H9 (cell line): ENCODE measurements around the gene CDC42EP4. TPM values are rescaled to one million over a fixed set of nuclear protein-coding genes. Genes with fewer than 3 reads are reported as not detected.

Experiments
- DNase-seq: peaks from one replicate; pipeline ENCODE4 v3.0.0-alpha.2; 2017
- H2AFZ ChIP-seq: one replicate; pipeline ENCODE4 v1.6.1; 2013; ENCODE audit warnings: mild to moderate bottlenecking, low read length, control low read depth, moderate library complexity
- H2AK5ac ChIP-seq: 2 replicates; pipeline ENCODE4 v1.6.1; 2013; ENCODE audit warnings: low read length, control low read depth, mixed read lengths; ENCODE audit not compliant: insufficient read length
- H2BK120ac ChIP-seq: one replicate; pipeline ENCODE4 v1.6.1; 2013; ENCODE audit warnings: low read depth, mild to moderate bottlenecking, low read length, control low read depth, inconsistent platforms; ENCODE audit not compliant: poor library complexity, severe bottlenecking
- H2BK12ac ChIP-seq: 2 replicates; pipeline ENCODE4 v1.6.1; 2013; ENCODE audit warnings: low read length, control low read depth, mixed read lengths, low read depth; ENCODE audit not compliant: insufficient read length
- H2BK15ac ChIP-seq: 2 replicates; pipeline ENCODE4 v1.6.1; 2013; ENCODE audit warnings: low read depth, low read length, control low read depth
- H2BK20ac ChIP-seq: one replicate; pipeline ENCODE4 v1.6.1; 2013; ENCODE audit warnings: low read depth, mild to moderate bottlenecking, low read length, control low read depth, inconsistent platforms; ENCODE audit not compliant: poor library complexity, severe bottlenecking
- H2BK5ac ChIP-seq: 2 replicates; pipeline ENCODE4 v1.6.1; 2013; ENCODE audit warnings: low read length, control low read depth, mixed read lengths; ENCODE audit not compliant: insufficient read length
- H3K14ac ChIP-seq: 2 replicates; pipeline ENCODE4 v1.6.1; 2013; ENCODE audit warnings: low read length, control low read depth; ENCODE audit not compliant: insufficient read depth
- H3K18ac ChIP-seq: 2 replicates; pipeline ENCODE4 v1.6.1; 2013; ENCODE audit warnings: low read depth, mild to moderate bottlenecking, mixed read lengths, low read length, control low read depth; ENCODE audit not compliant: insufficient read length
- H3K23ac ChIP-seq: 2 replicates; pipeline ENCODE4 v1.6.1; 2013; ENCODE audit warnings: low read length, control low read depth, mixed read lengths, low read depth; ENCODE audit not compliant: insufficient read length
- H3K23me2 ChIP-seq: 2 replicates; pipeline ENCODE4 v1.6.1; 2013; ENCODE audit warnings: low read depth, mild to moderate bottlenecking, mixed read lengths, low read length, control low read depth; ENCODE audit not compliant: insufficient read length, poor library complexity, severe bottlenecking
- H3K27ac ChIP-seq: 2 replicates; pipeline ENCODE4 v1.5.1; 2013; ENCODE audit warnings: low read length, control low read depth, mixed read lengths, low read depth; ENCODE audit not compliant: insufficient read length
- H3K27me3 ChIP-seq: 2 replicates; pipeline ENCODE4 v1.6.1; 2013; ENCODE audit warnings: low read length, control low read depth, inconsistent platforms; ENCODE audit not compliant: insufficient read depth
- H3K4ac ChIP-seq: 2 replicates; pipeline ENCODE4 v1.6.1; 2013; ENCODE audit warnings: low read depth, mild to moderate bottlenecking, control low read depth, inconsistent platforms, low read length, moderate library complexity
- H3K4me1 ChIP-seq: 2 replicates; pipeline ENCODE4 v1.6.1; 2013; ENCODE audit warnings: low read length, control low read depth, inconsistent platforms; ENCODE audit not compliant: insufficient read depth
- H3K4me2 ChIP-seq: 2 replicates; pipeline ENCODE4 v1.6.1; 2013; ENCODE audit warnings: low read length, control low read depth, mixed read lengths; ENCODE audit not compliant: insufficient read length, insufficient read depth
- H3K56ac ChIP-seq: 2 replicates; pipeline ENCODE4 v1.6.1; 2013; ENCODE audit warnings: low read depth, mild to moderate bottlenecking, mixed read lengths, low read length, control low read depth; ENCODE audit not compliant: insufficient read length
- H3K79me1 ChIP-seq: 2 replicates; pipeline ENCODE4 v1.6.1; 2013; ENCODE audit warnings: low read depth, mild to moderate bottlenecking, moderate library complexity, low read length, control low read depth, inconsistent platforms; ENCODE audit not compliant: insufficient read depth, poor library complexity, severe bottlenecking
- H3K79me2 ChIP-seq: 2 replicates; pipeline ENCODE4 v1.6.1; 2013; ENCODE audit warnings: low read length, control low read depth, inconsistent platforms; ENCODE audit not compliant: insufficient read depth
- H3K9ac ChIP-seq: 2 replicates; pipeline ENCODE4 v1.6.1; 2013; ENCODE audit warnings: low read length, control low read depth, mixed read lengths; ENCODE audit not compliant: insufficient read length; ENCODE audit errors: extremely low read depth
- H3K9me3 ChIP-seq: one replicate; pipeline ENCODE4 v1.6.1; 2013; ENCODE audit warnings: low read depth, low read length, inconsistent platforms; ENCODE audit not compliant: control insufficient read depth
- H3T11ph ChIP-seq: one replicate; pipeline ENCODE4 v1.6.1; 2013; ENCODE audit warnings: mild to moderate bottlenecking, low read length, control low read depth, inconsistent platforms
- H4K20me1 ChIP-seq: one replicate; pipeline ENCODE4 v1.6.1; 2013; ENCODE audit not compliant: control insufficient read depth, insufficient read length, insufficient read depth
- H4K5ac ChIP-seq: 2 replicates; pipeline ENCODE4 v1.6.1; 2013; ENCODE audit warnings: low read depth, mild to moderate bottlenecking, mixed read lengths, low read length, control low read depth; ENCODE audit not compliant: insufficient read length
- H4K8ac ChIP-seq: replicated peaks from 2 replicates; pipeline ENCODE4 v1.6.1; 2013; ENCODE audit warnings: low read length, control low read depth, mixed read lengths, low read depth; ENCODE audit not compliant: insufficient read length
- H4K91ac ChIP-seq: 2 replicates; pipeline ENCODE4 v1.6.1; 2013; ENCODE audit warnings: low read depth, mild to moderate bottlenecking, moderate library complexity, mixed read lengths, low read length, control low read depth; ENCODE audit not compliant: insufficient read length
- H3K27ac Mint-ChIP-seq, 3 experiments: 2 replicates in 2 of 3; 3 replicates in 1 of 3; pipeline ENCODE4 v1.8.0; 2020 to 2021; ENCODE audit warnings: mixed read lengths in 3 of 3, mild to moderate bottlenecking in 1 of 3, moderate library complexity in 1 of 3
- H3K27me3 Mint-ChIP-seq: 2 replicates; pipeline ENCODE4 v1.8.0; 2021; ENCODE audit warnings: low read depth, mild to moderate bottlenecking, moderate library complexity, mixed read lengths
- H3K36me3 Mint-ChIP-seq, 3 experiments: 2 replicates in 2 of 3; 3 replicates in 1 of 3; pipeline ENCODE4 v1.8.0; 2020 to 2021; ENCODE audit warnings: low read depth in 3 of 3, mixed read lengths in 3 of 3; ENCODE audit not compliant: insufficient read depth in 1 of 3
- H3K4me1 Mint-ChIP-seq, 2 experiments: 2 replicates each; pipeline ENCODE4 v1.8.0; 2020; ENCODE audit warnings: mixed read lengths in 2 of 2
- H3K4me3 Mint-ChIP-seq, 2 experiments: 2 replicates in 1 of 2; 3 replicates in 1 of 2; pipeline ENCODE4 v1.8.0; 2020 to 2021; ENCODE audit warnings: mild to moderate bottlenecking in 2 of 2, mixed read lengths in 2 of 2, moderate library complexity in 1 of 2
- H3K9me3 Mint-ChIP-seq, 2 experiments: 2 replicates in 1 of 2; 3 replicates in 1 of 2; pipeline ENCODE4 v1.8.0; 2020; ENCODE audit warnings: mild to moderate bottlenecking in 2 of 2, mixed read lengths in 2 of 2, moderate library complexity in 1 of 2
- whole genome bisulfite sequencing: extraction: QIAGEN DNeasy Blood & Tissue Kit; methylation state at CpG from one replicate; pipeline ENCODE4 v1.1.7; 2013; ENCODE audit warnings: missing lambda C conversion rate, low lambda C conversion rate, mixed read lengths; ENCODE audit not compliant: insufficient read length; ENCODE audit errors: extremely low coverage; 5-methylcytosine and 5-hydroxymethylcytosine counted together
- total RNA-seq: library from RNA; stranded (reverse); gene quantifications from 2 replicates; pipeline ENCODE4 v1.2.1, GENCODE V29; 2021
- TF ChIP-seq, protein P1 (sequence below): fragments of 200-600 bp; sonication (generic); conservative IDR thresholded peaks from 3 replicates; pipeline ENCODE4 v1.8.0; 2021; ENCODE audit warnings: antibody characterized with exemption, mild to moderate bottlenecking

The CDC42EP4 gene
- total RNA-seq, 1 experiment from 2014 or later = 27.1 TPM

DNA sequence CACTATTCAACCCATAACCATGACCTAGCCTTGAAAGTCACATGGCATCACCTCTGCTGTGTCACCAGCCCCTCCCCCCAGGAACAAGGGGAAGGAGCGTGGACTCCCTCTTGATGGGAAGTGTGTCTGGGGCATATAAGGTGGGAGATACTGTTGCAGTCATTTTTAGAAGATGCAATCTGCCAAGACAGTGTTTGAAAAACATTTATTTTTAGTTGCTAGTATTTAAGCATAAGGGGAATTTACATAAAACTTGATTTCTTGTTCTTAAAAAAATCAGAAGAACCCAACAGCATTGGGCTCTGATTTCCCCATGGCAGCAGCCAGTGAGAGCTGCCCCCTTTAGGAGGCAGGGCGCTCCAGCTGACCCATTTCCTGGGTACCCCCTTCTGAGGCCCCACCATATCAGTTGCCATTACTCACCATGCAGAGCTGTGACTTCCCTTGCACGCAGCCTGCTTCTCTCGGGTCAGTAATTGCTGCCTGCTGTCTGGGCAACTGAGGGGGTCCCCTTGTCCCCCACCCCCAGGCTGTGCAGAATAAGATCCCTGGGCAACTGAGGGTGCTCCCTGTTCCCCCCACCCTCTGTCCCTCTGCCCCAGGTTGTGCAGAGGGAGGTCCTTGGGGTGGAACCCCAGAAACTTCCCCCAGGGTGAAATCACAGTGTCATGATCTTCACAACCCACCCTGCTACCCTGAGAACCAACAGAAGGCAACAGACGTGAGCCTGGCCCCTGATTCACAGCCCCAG lies 11.8 kb upstream of the CDC42EP4 start:
- H3K9ac ChIP-seq = no peak overlapping the region
- peaks cover 6% of the 10 kb centered on the region for H3K27me3 Mint-ChIP-seq
- H3K14ac ChIP-seq = no peak overlapping the region; the same call in 1 of the 2 replicates
- H3K23ac ChIP-seq = no peak overlapping the region
- no peak overlapping the region for H4K5ac ChIP-seq
- no peak overlapping the region for H3K27ac ChIP-seq
- no peak overlapping the region for H3T11ph ChIP-seq
- H4K8ac ChIP-seq = no peak overlapping the region
- H3K27me3 ChIP-seq = no peaks in the 10 kb centered on the region
- no peak overlapping the region for H2BK20ac ChIP-seq
- H3K18ac ChIP-seq = no peak overlapping the region
- no peak overlapping the region for H3K4me2 ChIP-seq
- TF ChIP-seq, protein P1, sequence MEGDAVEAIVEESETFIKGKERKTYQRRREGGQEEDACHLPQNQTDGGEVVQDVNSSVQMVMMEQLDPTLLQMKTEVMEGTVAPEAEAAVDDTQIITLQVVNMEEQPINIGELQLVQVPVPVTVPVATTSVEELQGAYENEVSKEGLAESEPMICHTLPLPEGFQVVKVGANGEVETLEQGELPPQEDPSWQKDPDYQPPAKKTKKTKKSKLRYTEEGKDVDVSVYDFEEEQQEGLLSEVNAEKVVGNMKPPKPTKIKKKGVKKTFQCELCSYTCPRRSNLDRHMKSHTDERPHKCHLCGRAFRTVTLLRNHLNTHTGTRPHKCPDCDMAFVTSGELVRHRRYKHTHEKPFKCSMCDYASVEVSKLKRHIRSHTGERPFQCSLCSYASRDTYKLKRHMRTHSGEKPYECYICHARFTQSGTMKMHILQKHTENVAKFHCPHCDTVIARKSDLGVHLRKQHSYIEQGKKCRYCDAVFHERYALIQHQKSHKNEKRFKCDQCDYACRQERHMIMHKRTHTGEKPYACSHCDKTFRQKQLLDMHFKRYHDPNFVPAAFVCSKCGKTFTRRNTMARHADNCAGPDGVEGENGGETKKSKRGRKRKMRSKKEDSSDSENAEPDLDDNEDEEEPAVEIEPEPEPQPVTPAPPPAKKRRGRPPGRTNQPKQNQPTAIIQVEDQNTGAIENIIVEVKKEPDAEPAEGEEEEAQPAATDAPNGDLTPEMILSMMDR = no peak
- DNase-seq = no peak
- no peaks in the 10 kb centered on the region for H3K79me2 ChIP-seq
- H3K27ac Mint-ChIP-seq = 0 out of 7 replicates have a peak overlapping the region, but pooled peaks of 1 of the 3 experiments have one; percentile 34
- H3K4me1 Mint-ChIP-seq = peaks cover 25 to 26% of the 10 kb centered on the region in 2 experiments
- no peak overlapping the region for H3K56ac ChIP-seq
- H2BK15ac ChIP-seq = no peak overlapping the region
- H3K9me3 ChIP-seq = no peaks in the 10 kb centered on the region
- H3K4me1 ChIP-seq = peaks cover 8% of the 10 kb centered on the region; the same call in 1 of the 2 replicates
- H3K4ac ChIP-seq = no peak overlapping the region
- no peak overlapping the region; a peak in 1 of 5 replicates for H3K4me3 Mint-ChIP-seq
- no peaks in the 10 kb centered on the region for H3K79me1 ChIP-seq
- no peak overlapping the region for H2BK12ac ChIP-seq
- WGBS = no CpG with 5 or more reads among the region's 5 CpGs
- no peaks in the 10 kb centered on the region for H4K20me1 ChIP-seq
- H3K23me2 ChIP-seq = no peaks in the 10 kb centered on the region
- no peak overlapping the region for H4K91ac ChIP-seq
- no peaks in the 10 kb centered on the region for H3K9me3 Mint-ChIP-seq
- H2AK5ac ChIP-seq = no peak overlapping the region
- no peak overlapping the region for H2BK5ac ChIP-seq
- no peak overlapping the region for H2BK120ac ChIP-seq
- H3K36me3 Mint-ChIP-seq = no peaks in the 10 kb centered on the region
- H2AFZ ChIP-seq = no peak overlapping the region
